NT2/D1 (cell line): ENCODE results near the gene MTHFD2L.

Source experiments
- YY1 ChIP-seq: IDR thresholded peaks from 2 replicates; pipeline ENCODE4 v1.6.1; 2011; ENCODE audit not compliant: insufficient read length, insufficient read depth
- ZNF274 ChIP-seq: IDR thresholded peaks from 2 replicates; pipeline ENCODE4 v1.6.1; 2011; ENCODE audit warnings: mild to moderate bottlenecking, low read depth, low read length

- no peak for TF ChIP-seq YY1
- no peak for TF ChIP-seq ZNF274
Measured at GRCh38 chr4:74316397-74316796, 158.5 kb downstream of the MTHFD2L start.
